ENCODE data around the gene TOMM20L. TPM values are rescaled to one million over a fixed set of nuclear protein-coding genes. Genes with fewer than 3 reads are reported as not detected.

The TOMM20L gene
- total and polyA plus RNA-seq, 9 of the 15 experiments (the other 6 are each of a cell fraction or from before 2014, with no cell fraction given): not detected

DNA sequence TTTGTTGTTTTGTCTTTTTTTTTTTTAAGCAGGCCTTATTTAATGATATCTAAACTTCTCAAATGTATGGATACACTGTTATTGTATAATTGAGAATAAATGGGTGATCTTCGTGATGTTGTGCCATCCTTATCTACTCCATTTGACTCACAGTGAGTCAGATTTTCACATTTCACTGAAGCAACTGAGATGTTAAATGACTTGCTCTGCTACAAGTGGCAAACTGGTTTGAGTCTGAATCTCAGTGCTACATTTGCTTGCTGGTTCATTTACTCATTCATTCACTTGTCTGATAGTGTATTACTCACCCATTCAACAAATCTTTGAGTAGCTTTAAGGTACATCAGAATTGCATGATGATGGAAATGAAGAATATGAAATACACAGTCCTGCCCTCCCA, 34.4 kb downstream of the TOMM20L start (continued):
- TF ChIP-seq HDAC1 (IDR thresholded peaks at IDR 0.05) (0 out of 4 replicates have a peak, but pooled peaks of 1 of the 2 experiments have one; percentile 25), TEAD1 (CRISPR knock-in tag; IDR thresholded peaks at IDR 0.05) (no peak), CBFB (CRISPR knock-in tag; IDR thresholded peaks at IDR 0.05) (no peak), NUFIP1 (IDR thresholded peaks at IDR 0.05; ENCODE audit: partially characterized antibody) (no peak), JUNB (CRISPR knock-in tag; conservative IDR thresholded peaks at IDR 0.05) (no peak), ZNF3 (CRISPR knock-in tag; IDR thresholded peaks at IDR 0.05) (no peak), SMARCC2 (IDR thresholded peaks at IDR 0.05; ENCODE audit: low read depth) (no peak), SETDB1 (IDR thresholded peaks at IDR 0.05; ENCODE audit: low read length) (no peak), PHF21A (IDR thresholded peaks at IDR 0.05; ENCODE audit: borderline replicate concordance, low read depth) (no peak), MECOM (CRISPR knock-in tag; IDR thresholded peaks at IDR 0.05) (no peak), LARP7 (IDR thresholded peaks at IDR 0.05) (no peak), NFATC3 (IDR thresholded peaks at IDR 0.05) (no peak), KAT7 (CRISPR knock-in tag; IDR thresholded peaks at IDR 0.05; ENCODE audit: borderline replicate concordance) (no peak), ZFX (CRISPR knock-in tag; IDR thresholded peaks at IDR 0.05) (no peak), HNRNPL (IDR thresholded peaks at IDR 0.05; ENCODE audit: low read depth, low read length) (no peak), IRF2 (CRISPR knock-in tag; IDR thresholded peaks at IDR 0.05) (no peak)
- TF ChIP-seq, protein P1, sequence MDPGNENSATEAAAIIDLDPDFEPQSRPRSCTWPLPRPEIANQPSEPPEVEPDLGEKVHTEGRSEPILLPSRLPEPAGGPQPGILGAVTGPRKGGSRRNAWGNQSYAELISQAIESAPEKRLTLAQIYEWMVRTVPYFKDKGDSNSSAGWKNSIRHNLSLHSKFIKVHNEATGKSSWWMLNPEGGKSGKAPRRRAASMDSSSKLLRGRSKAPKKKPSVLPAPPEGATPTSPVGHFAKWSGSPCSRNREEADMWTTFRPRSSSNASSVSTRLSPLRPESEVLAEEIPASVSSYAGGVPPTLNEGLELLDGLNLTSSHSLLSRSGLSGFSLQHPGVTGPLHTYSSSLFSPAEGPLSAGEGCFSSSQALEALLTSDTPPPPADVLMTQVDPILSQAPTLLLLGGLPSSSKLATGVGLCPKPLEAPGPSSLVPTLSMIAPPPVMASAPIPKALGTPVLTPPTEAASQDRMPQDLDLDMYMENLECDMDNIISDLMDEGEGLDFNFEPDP (CRISPR knock-in tag; IDR thresholded peaks at IDR 0.05): no peak
